Left renal cortex interstitium (tissue), 4 donors: ENCODE data around the gene ATP2C2. TPM values are rescaled to one million over a fixed set of nuclear protein-coding genes. Genes with fewer than 3 reads are reported as not detected.

Experiments used
- DNase-seq, 4 donors: peaks; one replicate each; pipeline ENCODE4 v3.0.0-alpha.2; 2013; ENCODE audit warnings: low read depth in 4 of 4, low spot score in 2 of 4, missing footprints in 1 of 4
- polyA plus RNA-seq, 4 donors: library from polyadenylated mRNA; unstranded; fragments of 120-200 nt; gene quantifications; one replicate each; pipeline ENCODE4 v1.2.1, GENCODE V29; 2013; ENCODE audit not compliant: insufficient read length in 4 of 4

Gene ATP2C2
- polyA plus RNA-seq, 4 donors, result 0.62 to 2.2 (median 1.1) TPM

DNA sequence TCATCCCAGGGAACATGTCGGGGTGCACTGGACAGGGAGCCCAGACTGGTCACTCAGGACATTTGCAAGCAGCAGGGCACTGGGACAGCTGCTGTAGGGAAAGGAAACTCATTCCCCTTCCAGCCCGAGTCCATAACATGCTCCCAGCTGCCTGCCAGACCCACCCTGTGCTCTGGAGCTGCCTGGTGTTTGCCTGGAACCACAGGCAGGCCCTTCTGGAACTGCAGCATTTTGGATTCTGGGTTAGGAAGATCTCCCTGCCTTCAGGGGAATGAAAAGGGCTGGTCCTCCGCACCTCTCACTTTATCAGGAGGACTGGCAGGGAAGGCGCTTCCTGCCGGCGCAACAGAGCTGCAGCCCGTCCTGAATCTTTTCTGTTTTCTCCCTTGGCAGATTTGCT is 94.9 kb downstream of the ATP2C2 start:
- no peak for DNase-seq

DNA sequence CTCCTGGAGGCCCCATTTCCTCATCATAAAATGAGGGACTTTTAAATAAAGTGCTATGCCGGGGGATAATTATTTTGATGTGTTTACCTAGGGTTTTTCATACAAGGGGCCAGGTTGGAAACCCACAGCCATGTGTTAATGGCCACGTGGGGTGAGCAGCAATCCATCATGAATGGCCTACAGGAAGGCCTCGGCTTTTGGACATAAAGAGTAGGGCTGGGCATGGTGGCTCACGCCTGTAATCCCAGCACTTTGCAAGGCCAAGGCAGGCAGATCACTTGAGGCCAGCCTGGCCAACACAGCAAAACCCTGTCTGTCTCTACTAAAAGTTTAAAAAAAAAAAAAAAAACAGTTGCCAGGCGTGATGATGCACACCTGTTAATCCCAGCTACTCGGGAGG is 95.8 kb downstream of the ATP2C2 start:
- DNase-seq, result no peak

DNA sequence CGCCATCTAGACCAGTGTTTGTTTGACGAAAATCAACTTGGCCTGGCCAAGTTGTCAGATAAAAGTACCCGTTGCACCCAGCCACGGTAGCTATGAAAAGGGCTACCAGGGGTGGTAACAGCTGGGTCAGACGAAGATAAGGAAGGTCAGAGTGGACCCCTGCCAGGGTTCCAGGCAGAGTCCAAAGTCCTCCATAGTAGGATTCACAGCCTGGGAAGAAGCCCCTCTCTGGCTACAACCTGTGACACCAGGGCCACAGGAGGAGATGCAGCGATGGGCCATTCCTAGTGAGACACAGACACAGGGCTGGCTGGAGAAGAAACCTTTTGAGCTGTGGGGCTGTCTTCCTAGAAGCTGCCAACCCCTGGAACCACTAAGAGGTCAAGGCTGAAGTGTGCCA is 96.8 kb downstream of the ATP2C2 start:
- DNase-seq, result no peak

DNA sequence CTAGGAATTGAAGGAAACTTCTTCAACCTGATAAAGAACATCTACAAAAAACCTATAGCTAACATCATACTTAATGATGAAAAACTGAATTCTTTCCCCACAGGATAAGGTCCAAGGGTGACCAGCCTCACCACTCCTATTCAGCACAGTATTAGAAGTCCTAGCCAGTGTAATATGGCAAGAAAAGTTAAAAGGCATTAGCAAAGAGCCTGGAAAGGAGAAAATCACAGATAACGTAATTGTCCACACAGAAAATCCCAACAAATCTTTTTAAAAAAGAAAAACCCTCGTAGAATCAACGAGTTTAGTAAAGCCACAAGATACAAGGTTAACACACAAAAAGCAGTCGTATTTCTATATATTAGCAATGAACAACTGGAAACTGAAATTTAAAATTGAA is 98.4 kb downstream of the ATP2C2 start:
- no peak for DNase-seq

DNA sequence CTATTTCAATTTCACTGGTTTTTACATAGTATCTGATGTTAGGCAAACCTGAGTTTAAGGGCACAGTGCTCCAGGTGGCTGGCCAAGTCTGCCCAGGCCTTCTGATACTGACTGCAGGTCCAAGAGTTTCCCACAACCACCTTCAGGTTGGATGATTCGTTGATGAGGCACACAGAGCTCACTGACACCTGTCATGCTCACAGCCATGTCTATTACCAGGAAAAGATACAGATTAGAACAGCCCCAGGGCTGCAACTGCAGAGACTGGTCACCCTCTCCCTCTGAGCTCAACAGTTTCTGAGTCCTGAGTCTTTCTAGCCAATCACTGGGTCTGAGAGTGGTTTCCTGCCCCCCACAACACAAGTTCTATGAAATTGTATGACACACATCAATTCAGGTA is 98.9 kb downstream of the ATP2C2 start:
- no peak for DNase-seq

DNA sequence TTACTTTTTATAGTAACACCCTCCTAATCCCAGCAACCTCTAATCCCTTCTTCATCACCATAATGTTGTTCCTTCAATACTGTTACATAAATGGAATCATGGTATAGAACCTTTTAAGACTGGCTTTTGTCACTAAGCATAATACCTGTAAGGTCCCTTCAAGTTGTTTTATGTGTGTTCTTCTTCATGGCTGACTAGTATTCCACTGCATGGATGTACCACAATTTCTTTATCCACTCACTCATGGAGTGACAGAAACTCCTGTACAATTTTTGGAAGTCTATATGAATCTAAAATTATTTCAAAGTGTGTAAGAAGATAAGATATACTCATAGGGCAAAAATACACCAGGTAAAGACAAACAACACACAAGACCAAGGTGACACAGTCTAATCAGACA is 99.4 kb downstream of the ATP2C2 start:
- DNase-seq, result no peak

DNA sequence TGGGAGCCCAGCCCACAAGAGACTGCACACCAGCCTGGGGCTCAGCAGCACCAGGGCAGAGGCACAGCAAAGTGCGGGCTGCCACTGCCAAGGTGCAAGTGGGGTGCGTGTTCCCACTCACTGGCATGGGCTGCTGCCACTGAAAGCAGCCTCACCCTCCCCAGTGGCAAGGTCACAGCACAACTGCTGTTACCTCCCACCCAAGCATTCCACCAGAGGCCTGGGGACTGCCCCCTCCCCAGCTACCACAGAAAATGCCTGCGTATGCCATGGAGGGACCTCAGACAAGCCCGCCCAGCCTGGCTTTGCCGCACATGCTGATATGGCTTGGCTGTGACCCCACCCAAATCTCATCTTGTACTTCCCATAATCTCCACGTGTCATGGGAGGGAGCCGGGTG is 103.0 kb downstream of the ATP2C2 start:
- no peak for DNase-seq

DNA sequence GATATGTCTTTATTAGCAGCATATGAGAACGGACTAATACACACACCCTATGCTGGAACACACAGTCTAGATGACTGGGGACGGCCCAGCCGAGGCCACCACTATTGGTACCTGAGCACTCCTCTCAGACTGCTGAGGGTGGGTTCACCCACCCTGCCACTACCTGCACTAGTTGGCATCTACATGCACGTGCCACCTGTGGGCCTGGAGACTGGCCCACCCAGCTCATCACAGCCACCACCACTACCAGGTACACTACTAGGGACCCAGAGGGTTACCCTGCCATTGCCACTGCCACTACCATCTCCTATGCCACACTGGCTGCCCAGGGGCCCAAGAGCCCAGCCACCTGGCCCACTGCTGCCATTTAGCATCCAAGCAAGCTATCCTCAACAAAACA is 103.6 kb downstream of the ATP2C2 start:
- no peak for DNase-seq

DNA sequence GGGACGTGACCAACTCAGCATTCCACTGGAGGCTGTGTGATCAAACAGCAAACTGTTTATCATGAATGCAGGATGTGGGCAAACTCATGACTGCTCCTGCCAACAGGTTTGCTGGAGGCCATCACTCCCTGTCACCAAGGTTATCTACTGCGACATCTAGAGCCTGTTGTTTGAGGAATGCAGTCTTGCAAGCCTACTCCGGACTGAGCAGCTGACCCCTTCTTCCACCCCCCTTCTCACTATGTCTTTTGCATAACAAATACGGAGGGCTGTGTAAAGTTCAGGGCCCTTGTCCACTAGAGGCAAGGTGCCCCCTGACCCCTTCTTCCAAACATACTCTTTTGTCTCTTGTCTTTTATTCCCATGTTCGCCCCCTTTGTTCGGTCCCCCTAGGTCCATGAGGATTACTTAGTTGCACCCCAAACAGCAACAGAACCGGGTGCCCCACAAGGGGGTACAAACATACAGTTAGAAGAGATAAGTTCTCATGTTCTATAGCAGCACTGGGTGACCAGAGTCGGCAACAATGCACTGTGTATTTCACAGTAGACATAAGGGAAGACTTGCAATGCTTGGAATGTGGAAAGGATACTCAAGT is 107.4 kb downstream of the ATP2C2 start:
- DNase-seq, result no peak

DNA sequence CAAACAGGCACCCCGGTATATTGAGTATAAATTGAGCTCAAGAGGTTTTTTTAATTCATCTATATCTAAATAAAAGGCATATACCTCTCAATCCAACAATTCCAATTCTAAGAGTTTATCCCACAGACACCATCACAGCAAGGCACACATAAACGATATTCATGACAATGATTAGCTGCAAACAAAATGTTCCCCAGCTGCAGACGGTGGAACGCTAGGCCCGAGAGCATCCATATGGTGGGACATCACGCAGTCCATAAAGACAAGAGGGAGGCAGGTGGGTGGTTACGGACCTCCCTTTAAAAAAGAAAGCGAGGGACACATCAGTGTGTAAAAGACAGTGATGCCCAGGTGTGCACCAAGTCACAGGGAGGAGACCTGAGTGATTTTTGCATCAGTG is 108.1 kb downstream of the ATP2C2 start:
- no peak for DNase-seq

DNA sequence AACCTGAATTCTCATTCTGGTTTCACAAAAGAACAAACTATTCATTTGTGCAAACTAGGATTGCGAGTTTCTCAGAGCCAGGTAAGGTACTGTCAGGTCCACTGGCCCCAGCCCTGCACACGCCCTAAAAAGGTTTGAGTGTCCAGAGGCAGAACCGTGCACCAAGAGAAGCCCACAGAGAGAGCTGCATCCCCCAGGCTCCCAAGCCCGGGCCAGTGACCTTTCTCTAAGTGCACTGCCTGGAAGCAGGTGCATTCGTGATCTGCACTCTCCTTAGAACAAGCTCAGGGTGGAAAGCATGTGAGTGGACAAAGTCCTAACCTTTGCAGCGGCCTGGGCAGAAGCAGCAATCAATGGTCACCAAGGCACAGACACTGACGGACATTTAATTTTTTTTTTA is 109.3 kb downstream of the ATP2C2 start:
- DNase-seq, result no peak

DNA sequence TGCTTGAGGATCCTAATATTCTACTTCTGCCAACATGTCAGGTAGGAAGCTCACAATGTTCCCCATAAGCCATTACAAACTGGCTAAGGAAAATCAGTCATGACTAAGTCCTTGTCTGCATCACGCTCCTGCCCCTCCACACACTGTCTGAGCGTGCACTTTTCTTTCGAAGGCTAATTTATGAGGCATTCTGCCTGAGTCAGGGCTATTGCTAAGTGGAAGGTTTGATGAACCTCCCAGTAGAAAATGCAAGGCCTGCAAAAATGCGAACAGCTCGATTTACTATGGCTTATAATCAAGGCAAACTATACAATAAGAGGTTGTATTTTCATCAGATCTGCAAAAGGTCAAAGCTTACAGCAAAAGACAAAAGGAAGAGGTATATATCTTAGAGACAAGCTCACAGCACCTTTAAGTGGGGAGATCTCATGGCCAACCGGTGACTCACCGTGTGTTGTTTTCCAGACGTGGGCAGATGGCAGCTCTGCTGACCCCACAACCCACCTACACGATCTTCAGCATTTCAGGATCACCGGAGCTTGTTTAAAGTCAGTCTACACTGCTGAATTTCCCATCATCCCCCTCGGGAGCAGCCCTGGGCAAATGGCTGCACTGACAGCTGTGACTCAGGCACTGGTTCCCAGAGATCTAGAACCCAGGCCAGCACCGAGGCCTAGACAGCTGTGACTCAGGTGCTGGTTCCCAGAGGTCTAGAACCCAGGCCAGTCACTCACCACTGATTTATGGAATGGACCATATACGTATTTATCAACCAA is 110.0 kb downstream of the ATP2C2 start:
- no peak for DNase-seq

DNA sequence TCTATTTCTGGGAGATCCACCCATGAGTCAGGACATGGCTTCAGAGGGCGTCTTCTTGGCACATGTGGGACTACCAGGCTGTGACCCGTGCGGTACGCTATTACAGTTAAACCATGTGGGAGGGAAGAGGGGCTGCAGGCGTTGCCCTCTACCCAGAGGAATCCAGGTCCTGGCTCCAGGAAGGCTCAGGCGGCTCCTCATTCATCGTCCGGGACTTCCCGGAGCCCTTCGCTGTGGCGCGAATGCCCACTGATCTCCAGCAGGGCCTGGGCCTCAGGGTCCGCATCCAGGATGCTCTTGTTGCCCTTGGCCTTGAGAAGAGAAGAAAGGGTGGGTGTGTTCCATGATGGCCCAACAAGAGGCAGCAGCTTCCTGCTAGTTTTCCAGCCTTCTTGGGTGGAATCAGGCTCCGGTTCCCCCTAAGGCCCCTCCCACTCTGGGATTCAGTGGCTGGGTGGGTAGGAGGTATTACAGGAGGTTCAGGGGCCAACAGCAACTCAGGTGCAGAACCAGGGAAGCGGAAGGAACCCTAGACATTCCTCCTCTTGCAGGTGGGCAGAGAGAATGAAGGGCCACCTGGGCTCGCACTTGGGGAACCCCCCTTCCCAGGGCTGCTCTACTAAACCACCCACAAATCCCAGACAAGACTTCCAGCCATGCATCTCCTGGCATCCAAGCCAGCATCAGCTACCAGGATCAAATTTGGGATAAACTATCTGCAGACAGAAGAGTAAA is 111.5 kb downstream of the ATP2C2 start:
- DNase-seq, result no peak

DNA sequence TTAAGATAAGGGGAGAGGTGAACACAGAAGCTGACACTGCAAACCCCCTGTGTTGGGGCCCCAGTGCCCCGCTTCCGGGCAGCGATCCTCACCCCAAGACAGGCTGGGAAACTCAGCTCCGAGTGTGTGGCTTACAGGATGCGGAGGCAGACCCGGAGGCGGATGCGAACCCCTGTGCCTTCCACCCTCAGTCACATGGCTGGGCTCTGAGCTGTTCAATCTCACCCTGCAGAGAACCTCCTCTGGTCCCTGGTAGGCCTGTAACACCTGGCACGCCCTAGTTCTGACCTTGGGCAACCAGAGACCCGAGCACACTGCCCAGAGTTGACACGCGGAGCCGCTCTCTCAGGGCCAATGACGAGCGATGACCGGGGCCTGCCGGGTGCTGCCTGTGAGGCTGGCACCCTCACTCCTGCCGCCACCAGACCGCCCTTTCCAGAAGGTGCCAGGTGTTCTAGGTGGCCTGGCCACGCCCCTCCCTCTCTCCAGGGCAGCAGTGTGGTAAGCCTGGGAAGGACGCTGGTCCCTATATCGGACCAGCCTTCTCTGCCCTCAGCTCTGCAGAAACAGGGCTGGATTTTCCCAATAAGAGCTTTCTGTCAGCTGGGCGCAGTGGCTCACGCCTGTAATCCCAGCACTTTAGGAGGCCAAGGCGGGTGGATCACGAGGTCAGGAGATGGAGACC is 112.9 kb downstream of the ATP2C2 start:
- DNase-seq, result no peak

DNA sequence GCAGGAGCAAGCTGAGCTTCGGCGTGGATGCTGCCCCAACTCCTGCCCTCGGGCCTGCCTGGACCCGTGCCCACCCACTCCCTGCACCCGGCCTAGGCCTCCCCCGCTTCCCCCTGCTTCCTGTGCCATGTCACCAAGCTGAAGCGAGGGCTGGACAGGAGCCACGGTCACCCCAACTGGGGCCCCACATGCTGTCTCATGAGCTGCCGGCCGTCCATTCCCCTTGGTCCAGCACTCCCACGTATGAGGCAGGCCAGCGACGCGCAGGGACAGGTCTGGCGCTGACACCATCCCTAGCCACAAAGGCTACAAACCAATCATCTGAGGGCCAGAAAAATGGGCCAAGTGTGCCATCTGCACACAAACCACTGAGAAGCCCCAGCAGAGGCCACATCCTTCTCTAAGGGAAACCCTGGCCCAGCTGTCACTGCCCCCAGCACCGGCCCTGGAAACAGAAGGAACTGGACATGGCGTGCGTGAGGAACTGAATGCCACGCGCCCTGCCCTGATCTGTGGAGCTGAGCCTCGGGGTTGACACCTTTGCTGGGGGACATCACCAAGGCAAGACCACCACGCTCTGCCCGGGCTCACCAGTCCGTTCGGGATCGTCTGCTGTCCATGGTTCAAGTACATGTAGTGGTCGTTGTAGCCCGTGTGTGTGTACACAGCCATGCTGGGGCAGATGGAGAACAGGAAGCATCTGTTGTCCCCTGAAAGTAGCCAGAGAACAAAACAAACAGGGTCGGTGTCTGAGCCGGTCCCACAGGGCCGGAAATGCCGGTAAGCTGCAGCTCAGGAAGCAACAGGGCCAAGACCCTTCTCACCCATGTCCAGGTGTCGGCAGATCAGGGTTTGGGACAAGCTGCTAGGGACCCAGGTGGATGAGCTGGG is 113.9 kb downstream of the ATP2C2 start:
- no peak for DNase-seq

DNA sequence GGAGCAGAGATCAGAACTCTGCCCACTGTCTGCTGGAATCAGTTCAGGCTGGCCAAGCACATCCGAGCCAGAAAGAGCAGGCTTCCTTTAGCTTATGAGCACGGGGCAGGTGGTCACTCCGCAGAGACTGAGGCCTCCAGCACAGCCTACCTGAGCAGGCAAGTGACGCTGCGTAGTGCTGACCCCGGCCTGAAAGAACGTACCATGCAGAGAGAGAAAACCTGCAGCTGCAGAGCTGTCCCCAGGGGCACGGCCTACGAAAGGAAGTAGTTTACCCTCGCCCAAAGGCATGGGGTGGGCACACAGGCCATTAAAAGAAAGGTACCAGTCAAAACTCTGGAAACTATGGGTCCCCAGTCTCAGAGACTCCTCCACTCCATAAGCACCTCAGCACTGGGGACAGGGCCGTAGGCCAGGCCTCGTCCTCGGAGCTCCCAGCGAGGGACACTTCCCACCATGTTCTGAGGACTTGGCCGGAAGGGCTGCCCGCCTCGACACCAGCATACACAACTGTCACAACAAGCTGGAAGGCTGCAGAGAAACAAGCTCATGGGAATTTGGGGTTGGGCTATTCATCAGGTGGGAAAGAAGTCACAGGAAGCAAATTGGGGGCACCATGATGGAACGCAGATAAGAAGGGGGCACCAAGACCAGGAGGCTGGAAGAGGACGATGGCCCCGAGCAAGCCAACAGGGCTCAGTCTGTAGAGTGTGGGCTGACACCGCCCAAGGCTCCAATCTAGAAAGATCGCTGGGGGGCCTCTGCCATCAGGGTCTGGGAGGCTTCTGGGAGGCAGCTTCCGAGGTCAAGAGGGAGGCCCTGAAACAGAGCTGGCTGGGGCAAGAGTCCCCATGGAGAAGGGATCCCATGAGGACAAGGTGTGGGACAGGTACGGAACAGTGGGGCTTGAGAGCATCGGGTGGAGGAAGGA is 114.9 kb downstream of the ATP2C2 start:
- DNase-seq, result no peak

DNA sequence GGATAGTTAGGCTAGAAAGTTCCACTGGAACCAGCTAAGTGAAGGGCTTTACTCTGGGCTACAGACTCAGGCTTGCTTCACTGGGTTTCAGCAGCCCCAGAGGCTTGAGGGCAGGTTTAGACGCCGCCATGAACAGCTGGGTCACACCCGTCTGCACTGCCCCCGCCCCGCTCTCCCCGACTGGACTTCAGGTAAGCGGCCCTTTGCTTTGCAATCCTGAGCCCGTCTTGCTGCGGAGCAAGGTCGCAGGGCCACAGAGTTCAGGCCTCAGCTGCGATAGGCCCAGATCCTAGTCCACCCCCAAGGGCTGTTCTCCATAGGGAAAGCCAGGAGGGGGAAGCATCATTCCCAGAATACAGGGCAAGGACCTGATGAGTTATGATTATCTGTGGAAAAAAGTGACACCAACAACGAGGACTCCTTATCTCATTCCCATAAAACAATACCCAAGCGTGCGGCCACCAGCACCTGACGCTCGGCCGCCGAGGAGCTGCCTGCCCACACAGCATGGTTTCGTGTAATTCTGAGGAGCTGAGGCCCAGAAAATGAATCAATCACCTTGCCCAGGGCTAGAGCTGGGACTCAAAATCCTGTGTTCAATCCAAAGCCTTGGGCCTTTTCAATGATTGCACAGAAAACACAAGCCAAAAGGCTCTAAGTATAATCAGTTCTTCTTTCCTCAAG is 115.7 kb downstream of the ATP2C2 start:
- DNase-seq, result no peak

DNA sequence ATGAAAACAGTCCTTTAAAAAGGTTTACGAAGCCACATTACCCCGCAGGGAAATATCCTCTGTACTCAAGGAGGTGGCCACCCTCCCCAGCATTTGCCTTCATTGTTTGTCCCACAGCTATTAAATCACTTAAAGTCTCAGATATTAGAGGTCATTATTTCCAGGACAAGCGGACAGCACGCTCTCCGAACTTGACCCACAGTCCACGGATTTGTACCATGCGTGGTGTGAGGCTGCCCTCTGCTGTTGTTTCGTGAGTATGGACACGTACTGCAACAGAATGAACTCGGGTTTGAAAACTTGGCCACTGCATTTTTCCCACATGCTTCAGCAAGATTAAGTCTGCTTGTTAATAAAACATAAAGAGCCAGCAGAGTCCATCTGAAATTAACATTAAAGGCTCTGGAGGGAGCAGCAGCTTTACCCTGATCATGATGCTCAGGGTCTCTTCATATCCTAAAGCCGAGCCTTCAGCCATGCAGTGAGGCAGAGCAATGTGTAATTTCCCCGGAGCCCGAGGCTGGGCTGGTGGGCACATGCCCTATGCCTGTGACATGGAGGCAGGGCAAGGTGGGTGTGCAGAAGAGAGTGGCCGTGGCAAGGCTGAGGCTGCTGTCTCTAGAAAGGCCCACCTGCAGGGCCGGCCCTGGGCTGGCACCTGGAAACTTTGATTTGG is 116.4 kb downstream of the ATP2C2 start:
- DNase-seq, result peak in 2 of 4 donors; percentile 40 to 41
